WI38 (cell line): ENCODE results near the gene L1CAM.

ENCODE experiments used
- H3K4me3 ChIP-seq: 2 replicates; pipeline ENCODE4 v1.5.1; 2011; ENCODE audit warnings: low read depth, mild to moderate bottlenecking, control low read depth, low read length
- TF ChIP-seq, protein P1 (sequence below): IDR thresholded peaks from 2 replicates; pipeline ENCODE4 v1.5.1; 2012; ENCODE audit warnings: low read depth, mild to moderate bottlenecking, control low read depth, low read length

L1CAM gene

DNA sequence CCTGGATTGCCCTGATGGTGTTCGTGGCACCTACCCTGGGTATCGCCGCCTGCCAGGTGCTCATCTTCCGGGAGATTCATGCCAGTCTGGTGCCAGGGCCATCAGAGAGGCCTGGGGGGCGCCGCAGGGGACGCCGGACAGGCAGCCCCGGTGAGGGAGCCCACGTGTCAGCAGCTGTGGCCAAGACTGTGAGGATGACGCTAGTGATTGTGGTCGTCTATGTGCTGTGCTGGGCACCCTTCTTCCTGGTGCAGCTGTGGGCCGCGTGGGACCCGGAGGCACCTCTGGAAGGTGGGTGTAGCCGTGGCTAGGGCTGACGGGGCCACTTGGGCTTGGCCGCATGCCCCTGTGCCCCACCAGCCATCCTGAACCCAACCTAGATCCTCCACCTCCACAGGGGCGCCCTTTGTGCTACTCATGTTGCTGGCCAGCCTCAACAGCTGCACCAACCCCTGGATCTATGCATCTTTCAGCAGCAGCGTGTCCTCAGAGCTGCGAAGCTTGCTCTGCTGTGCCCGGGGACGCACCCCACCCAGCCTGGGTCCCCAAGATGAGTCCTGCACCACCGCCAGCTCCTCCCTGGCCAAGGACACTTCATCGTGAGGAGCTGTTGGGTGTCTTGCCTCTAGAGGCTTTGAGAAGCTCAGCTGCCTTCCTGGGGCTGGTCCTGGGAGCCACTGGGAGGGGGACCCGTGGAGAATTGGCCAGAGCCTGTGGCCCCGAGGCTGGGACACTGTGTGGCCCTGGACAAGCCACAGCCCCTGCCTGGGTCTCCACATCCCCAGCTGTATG lies 20.3 kb upstream of the L1CAM start:
- TF ChIP-seq, protein P1, sequence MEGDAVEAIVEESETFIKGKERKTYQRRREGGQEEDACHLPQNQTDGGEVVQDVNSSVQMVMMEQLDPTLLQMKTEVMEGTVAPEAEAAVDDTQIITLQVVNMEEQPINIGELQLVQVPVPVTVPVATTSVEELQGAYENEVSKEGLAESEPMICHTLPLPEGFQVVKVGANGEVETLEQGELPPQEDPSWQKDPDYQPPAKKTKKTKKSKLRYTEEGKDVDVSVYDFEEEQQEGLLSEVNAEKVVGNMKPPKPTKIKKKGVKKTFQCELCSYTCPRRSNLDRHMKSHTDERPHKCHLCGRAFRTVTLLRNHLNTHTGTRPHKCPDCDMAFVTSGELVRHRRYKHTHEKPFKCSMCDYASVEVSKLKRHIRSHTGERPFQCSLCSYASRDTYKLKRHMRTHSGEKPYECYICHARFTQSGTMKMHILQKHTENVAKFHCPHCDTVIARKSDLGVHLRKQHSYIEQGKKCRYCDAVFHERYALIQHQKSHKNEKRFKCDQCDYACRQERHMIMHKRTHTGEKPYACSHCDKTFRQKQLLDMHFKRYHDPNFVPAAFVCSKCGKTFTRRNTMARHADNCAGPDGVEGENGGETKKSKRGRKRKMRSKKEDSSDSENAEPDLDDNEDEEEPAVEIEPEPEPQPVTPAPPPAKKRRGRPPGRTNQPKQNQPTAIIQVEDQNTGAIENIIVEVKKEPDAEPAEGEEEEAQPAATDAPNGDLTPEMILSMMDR = no peak

DNA sequence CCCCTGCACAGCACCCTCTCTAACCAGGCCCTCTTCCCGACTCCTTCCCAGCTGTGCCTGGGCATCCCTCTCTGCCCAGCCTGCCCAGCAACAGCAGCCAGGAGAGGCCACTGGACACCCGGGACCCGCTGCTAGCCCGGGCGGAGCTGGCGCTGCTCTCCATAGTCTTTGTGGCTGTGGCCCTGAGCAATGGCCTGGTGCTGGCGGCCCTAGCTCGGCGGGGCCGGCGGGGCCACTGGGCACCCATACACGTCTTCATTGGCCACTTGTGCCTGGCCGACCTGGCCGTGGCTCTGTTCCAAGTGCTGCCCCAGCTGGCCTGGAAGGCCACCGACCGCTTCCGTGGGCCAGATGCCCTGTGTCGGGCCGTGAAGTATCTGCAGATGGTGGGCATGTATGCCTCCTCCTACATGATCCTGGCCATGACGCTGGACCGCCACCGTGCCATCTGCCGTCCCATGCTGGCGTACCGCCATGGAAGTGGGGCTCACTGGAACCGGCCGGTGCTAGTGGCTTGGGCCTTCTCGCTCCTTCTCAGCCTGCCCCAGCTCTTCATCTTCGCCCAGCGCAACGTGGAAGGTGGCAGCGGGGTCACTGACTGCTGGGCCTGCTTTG lies 19.6 kb upstream of the L1CAM start:
- H3K4me3 ChIP-seq = no peak overlapping the region
- TF ChIP-seq, protein P1 = no peak

More for the DNA sequence above, 20.3 kb upstream of the L1CAM start:
- H3K4me3 ChIP-seq = no peak overlapping the region

DNA sequence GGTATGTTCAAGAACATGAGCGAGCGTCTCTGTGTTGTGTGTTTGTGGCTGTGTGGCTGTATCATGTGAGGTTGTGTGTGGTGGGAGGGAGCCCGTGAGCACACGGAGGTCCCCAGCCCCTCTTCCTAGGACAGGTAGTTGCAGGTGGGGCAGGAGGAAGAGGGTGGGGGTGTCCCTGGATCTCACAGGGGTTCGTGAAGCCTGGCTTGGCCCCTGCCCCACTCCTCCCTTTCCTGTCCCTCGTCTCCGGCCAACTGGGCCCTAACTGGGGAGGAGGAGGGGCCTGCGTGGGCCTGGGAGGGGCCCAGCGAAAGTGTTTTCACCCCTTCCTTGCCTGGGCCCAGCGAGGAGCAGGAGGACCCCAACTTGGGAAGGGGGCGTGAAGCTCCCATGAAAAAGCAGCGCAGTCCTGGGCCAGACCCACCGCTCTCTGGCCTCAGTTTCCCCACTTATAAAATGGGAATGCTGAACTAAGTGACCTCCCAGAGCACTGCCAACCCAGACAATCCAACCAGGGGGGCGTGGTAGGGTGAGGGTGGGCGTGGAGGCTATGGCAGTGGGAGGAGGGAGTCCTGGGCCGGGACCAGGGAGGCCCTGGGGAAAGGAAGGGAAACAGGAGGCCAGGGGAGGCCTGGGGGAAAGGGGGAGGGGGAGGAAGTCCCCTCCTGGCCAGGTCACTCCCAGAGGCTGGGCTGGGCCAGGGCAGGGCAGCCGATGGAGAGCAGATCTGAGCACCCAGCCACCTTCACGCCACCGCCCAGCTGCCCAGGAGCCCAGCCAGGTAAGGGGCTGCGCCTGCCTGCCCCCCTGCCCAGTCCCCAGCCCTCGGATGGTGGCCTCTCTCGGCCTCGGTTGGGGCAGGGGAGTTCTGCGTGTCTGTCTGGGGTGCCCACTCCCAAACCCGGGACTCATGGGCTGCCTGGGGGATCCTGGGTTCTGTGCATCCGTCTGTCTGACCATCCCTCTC lies 18.3 kb upstream of the L1CAM start, which contains the start of gene AVPR2:
AVPR2 (plus strand) TSS at position 683 of the 967 bp plus-strand sequence. CDS start 473 bp downstream, outside the sequence.
- TF ChIP-seq, protein P1 = no peak
- H3K4me3 ChIP-seq = no peak within 1 kb of the TSS

DNA sequence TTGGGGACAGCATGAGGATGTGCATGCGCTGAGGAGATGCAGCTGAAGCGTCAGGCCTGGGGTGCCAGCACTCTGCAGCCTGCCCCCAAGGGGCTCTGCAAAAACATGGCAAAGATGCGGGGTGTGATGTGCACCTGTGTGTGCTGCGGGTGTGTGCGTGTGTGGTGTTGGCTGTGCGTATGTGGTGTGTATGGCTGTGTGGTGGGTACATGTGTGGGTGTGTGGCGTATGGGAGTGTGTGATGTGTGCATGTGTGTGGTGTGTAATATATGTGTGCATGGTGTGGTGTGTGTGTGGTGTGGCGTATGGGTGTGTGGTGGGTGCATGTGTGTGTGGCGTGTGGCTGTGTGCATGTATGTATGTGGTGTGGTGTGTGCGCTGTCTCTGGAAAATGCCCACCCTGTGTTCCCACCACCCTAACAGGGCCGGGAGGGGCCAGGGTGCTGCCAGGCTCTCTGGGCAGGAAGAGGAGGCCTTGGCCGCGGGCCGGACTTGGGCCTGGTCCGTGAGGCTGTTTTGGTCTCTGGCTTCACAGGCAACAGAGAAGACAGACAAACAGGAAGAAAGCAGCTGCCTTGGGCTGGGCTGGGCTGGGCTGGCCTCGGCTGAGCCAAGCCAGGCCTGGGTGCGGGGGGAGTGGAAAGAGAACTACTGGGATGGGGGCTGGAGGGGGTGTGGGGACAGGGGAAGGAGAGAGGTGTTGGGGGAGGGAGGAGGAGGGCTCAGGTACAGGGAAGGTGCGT lies 17.4 kb upstream of the L1CAM start:
- no peak overlapping the region for H3K4me3 ChIP-seq
- TF ChIP-seq, protein P1 = no peak

DNA sequence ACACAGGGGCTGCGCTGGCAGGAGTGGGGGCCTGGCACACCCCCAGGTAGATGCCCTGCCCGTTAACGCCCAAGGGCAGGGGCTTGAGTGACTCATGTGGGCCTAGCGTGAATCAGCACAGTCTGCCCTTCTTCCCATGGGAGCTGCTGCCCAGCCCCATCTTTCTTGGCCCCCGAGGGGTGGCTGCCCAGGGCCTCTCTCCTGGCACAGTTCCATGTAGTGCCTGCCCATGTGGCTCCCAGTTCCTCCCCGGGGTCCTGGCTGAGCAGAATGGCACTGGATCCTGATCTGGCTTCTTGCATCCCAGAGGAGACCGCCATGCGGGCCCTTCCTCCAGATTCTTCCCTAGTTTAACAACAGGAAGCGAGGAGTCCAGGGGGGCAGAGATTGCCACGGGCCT lies 16.4 kb upstream of the L1CAM start:
- no peak overlapping the region for H3K4me3 ChIP-seq
- TF ChIP-seq, protein P1 = no peak

DNA sequence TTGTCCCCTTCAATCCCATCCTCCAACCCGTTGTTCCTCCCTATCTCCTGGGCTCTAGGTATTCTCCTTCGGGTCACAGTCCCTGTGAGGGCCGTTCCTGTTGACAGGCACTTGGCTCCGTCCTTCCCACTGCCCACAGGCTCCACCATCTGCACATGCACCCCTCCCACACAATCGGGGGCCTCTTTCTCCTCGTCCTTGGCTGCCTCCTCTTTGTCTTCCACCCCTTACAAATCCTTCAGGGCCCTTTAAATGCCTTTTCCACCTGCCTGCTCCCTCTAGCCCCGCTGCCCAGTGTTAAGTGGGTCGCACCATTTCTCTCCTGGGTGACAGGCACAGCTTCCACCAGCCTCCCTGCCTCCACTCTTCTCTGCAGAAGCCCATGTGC lies 15.8 kb upstream of the L1CAM start:
- no peak overlapping the region for H3K4me3 ChIP-seq
- TF ChIP-seq, protein P1 = no peak
